ENCODE data around the gene UPK2. TPM values are rescaled to one million over a fixed set of nuclear protein-coding genes. Genes with fewer than 3 reads are reported as not detected.

UPK2 gene
- polyA plus RNA-seq, 4 donors = 0.74 to 47.4 (median 26.7) TPM

DNA sequence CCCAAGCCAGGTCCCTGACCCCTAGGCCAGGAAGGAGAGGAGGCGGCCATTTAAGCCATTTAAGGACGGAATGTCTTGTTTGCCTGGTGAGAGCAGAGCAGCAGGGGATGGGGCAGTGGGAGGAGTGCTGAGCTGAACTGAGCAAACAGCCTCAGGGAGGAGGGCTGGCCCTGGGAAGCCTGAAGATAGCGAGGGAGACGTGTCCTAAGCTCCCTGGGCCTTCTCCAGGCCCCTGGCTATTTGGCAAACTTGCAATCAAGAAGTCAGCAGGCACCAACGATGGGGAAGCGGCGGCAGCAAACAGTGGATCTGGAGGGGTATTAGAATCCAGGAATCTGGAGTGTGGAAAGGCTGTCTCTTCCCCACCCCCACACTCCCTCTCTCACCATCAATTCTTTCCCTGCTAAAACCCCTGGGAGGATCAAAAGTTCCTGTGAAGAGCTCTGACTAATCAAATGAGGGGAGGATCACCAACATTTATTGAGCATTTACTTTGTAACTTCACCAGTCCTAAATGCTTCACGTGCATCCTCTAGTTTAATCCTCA is 39.2 kb upstream of the UPK2 start:
- no peak for DNase-seq (ENCODE audit: low read depth in 4 of 4, low spot score in 3 of 4)

DNA sequence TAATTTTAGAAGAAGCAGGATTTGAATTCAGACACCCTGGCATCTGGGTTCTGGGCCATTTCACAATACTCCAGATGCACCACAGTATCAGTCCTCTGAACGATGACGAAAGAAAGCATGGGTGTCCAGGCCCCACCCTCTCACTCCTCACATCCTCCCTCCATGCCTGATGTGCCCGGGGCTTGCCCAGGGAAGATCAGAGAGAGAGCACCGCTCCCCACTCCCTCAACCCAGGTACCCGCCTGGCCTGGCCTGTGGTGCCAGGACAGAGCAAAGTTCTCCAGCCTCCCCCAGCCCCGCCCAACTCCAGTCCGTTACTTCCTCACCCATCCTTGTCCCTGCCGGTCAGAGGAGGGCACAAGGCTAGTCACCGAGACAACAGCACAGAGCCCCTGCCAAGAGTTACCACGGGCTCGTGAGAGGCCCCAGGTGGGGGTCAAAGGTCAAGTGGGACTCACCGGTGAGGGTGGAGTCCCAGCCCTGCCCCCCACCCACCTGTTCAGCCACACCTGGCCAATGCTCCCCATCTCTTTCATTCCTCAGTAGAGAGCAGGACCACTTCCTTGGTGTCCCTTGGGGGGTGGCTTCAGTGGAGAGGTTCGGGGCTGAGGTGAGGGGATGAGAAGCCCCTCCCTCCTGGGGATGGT is 38.5 kb upstream of the UPK2 start:
- DNase-seq (ENCODE audit: low read depth in 4 of 4, low spot score in 3 of 4) = no peak

DNA sequence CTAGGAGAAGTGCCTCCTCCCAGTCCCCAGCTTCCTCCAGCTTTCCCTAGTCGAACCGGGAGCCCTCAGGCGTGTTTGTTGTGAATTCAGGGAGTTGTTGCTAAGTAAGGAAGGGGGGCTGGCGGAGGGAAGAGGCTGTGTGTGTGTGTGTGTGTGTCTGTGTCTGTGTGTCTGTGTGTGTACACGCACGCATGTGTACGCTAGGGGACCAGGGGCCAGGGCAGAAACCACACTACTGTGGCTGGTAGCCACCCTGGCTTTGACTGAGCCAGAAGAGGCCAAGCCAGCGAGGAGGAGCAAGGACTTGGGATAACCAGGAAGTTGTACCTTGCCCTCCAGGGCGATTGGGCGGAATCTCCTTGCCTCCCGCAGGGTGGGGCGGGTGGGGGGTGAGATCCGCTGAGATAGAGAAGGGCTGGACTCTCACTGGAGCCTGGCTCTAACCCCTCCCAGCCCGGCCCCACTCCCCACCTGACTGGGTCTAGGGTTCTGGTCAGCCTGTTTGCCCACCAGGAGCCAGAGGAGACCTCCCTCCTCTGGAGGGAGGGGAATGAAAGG is 37.9 kb upstream of the UPK2 start:
- DNase-seq (ENCODE audit: low read depth in 4 of 4, low spot score in 3 of 4) = no peak

DNA sequence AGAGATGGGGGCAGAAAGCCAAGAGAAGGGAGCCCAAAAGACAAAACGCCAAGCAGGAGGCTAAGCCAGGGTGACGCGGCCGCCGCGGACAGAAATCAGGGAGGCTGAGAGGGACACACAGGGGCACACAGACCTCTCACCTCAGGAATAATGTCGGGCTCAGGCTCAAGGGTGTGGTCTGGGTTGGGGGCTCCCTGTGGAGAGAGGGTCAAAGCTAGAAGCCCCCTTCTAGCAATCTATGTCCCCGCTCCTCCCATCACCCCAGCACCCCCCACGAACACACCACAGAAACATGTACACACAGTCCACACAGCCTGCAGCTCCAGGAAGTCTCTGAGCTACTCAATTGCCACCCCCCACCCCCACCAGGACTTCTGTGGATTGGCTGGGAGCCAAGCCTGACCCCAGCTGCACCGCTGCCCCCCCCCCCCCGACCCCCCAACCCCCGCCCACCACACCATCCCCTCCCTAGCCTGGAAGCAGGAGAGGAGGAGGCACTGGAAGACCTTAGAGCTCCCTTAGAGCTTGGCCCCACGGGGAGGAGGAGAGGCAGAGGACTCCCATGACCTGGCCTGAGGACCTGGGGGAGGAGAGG is 37.3 kb upstream of the UPK2 start:
- DNase-seq (ENCODE audit: low read depth in 4 of 4, low spot score in 3 of 4) = no peak

DNA sequence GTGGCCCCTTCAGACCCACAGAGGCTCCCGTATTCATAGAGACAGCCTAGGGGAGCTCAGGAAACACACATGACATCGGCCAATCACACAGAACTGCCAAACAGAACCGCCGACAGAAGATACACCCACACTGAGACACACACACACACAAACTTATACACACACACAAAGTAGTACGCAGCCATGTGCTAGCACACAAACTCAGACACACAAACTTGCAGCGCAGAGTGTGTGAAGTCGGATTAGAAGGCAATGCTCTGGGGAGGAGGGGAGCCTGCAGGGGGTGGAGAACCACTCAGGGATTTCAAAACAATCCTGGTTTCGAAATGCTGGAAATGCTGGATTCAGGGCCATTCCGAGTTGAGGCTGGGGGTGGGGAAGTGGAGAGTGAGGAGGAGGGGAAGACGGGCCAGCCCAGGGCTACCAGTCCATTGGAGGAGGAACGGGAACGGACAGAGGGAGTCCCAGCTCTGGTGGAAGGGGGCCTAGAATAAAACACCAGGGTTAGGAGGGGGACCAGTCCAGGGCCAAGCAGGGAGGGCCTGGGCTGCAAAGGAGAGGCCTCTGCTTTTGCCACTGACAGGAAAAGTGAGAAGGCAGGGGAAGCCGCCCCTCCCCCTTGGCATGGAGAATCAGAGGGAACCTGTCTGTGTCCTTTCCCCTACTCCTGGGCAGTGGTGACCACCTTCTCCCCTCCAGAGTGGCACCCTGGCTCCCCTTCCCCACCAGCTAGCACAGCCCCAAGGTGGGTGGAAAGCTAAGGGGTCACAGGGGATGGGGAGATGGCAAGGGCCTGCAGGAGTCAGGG is 34.8 kb upstream of the UPK2 start:
- DNase-seq (ENCODE audit: low read depth in 4 of 4, low spot score in 3 of 4) = no peak

DNA sequence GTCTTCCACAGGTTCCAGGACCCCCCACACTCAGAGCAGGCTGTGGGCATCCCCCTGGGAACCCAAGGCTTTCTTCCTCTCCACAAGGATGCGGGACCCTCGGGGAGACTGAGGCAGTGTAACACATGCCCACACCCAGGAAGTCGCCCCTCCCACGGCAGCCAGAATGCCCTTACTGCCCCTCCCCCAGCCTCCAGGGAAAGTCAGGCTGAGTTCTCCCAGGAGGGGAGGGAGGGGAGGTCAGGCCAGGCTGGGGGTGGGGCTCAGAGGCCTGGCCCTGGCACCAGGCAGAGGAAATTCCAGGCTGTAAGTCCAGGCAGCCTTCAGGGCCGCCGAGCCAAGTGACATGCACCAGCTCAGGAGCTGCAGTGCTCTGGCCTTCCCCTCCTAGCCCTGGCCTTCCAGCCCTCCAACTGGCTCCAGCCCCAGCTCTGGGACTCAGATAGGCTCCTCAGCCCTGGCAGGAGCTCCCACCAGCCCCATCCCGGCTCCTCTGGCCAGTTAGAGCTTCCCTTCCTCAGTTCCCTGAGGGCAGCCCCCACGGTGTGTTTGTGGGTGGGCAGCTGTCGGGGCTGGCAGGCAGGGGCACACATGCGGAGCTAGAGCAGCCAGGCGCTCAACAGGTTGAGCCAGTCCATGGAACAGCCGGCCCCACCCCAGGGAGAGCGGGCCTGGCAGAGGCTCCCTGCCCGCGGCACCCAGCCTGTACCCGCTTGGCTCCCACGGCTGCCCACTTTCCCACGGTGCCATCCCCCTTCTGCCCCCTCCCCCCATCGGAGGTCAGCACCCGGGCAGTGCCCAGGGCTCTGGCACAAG is 34.0 kb upstream of the UPK2 start:
- no peak for DNase-seq (ENCODE audit: low read depth in 4 of 4, low spot score in 3 of 4)

DNA sequence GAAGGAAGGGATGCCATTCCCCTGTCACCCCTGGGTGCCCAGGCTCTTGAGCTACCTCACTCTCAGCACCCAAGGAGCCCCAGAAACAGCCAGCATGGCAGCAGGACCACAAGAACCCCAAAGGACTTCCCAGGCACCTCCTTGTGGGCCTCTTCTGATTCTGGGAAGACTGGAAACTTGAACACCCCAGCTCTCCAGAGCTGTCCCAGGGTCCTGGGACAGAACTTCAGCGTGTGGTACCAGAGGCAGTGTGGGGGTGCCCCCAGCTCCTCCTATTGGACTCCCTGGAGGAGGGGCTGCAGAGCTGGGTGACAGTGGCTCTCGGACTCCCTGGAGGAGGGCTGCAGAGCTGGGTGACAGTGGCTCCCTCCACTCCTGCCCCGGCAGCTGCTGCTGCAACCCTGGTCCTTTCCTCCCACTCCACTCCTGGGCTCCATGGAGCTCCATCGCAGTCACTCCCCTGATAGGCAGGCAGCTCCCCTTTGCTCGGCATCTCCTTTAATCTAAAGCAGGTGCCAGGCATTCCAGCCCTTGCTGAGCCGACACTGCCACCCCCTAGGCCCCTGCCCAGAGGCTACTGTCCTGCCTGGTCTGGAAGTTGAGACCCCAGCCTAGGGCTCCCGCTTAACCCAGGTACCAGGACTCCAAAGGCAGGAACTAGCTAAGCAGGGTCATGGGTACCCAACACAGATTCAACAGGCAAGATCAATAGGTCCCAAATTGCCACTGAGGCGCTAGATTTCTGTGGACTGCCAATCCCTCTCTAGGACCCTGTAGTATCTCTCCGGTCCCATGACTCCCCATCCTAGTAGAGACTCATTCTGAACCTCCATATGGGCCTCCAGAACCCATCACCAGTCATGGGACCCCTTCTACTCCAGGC is 33.1 kb upstream of the UPK2 start:
- DNase-seq (ENCODE audit: low read depth in 4 of 4, low spot score in 3 of 4) = no peak

DNA sequence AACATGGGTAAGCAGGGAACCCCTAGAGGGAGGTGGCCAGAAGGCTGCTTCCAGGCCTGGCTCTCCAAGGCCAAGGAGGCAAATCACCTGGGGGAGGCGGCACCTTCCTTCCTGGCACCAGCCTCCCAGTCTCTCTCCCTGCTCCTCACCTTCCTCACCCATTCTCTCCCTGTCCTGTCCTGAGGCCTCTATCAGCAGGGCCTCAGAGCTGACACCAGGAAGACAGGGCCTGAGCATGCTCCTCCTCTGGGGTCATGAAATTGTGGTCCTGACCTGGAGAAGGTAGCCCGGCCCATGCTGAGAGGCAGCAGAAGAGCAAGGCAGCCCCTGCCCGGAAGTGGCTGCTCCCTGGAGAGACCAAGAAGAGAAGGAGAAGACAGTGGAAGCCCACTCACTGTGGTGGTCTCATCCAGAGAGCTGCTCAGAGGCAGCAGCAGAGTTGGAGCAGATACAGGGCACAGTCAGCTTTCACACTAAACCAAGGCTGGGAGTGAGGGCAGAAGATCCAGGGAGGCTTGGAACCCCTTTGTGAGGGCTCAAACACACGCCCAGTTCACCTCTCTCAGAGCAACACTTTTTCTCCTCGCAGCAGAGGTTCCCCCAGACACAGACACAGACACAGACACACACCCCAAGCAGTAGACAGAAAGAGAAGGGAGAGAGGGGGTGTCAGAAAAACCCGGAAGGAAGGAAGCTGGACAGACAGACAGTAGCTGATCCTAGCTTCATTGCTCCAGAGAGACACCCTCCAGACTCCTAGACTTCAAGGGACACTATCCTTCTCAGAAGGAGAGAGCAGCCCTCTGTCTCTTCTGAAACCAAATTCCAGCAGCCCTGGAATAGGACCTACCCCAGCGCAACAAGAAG is 32.1 kb upstream of the UPK2 start:
- DNase-seq (ENCODE audit: low read depth in 4 of 4, low spot score in 3 of 4) = no peak

DNA sequence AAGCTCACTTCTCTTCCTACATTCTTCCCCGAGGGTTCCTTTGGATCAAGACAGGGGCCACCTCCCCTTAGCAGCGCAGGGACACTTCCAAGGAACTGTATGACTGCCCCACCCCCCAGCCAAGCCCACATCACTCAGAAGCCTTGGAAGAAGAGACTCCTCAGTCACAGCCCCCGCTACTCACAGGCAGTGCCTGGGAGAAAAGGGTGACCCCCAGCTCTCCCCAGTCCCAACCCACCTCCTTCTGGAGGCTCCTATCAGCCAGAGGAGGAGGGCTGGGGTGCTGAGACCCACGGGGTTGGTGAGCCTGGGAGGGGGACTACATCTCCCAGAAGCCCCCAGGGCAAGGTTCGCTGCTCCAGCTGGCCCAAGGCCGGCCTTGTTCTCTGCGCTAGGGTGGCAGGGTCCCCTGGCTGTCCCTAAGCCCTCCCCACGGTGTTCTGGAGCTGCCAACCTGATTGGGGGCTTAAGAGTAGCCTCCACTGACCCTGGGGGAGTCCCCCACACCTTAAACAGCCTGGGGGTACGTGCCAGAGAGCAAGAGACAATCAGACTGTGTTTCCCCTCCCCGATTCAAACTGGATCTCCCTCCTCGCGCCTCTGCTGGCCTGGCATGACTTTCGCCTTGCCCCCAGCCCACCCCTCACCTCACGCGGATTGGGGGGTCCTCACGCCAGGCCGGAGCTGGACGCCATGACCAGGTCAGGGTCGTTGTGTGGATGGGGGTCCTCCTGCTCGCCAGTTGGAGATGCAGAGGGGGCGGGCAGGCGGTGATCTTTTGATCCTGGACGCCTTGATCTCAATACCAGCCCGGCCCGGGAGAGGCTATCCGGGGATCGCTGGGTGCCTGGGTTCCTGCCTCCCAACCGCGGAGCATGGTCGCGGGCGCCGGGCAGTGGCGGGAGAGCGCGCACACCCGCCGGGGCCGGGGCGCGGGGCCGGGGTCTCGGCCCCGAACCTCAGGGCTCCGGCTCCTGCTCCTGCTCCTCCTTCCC is 31.2 kb upstream of the UPK2 start:
- DNase-seq (ENCODE audit: low read depth in 4 of 4, low spot score in 3 of 4) = no peak

DNA sequence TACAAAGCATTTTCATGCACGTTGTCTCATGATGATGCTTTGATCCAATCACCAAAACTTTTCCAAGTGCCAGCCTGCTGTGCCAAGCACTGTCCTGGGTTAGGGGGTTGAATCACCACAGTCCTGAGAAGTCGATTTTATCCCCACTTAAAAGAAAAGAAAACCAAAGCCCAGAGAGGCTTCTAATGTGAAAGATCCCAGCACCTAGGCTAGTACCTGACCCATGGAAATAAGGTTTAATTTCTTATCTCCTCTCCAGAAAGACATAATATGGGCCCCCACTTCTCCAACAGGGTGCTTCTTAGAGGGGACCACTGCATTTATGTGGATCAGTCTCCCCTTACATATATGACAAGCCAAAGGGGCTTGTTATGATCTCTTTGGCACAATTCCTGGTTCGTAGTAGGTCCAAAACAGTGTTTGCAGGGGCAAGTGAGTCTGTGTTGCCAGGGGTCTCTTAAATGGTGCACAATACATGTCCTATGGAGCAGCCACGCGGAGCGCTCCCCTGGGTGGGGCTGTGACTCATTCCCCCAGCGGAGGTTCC is 28.5 kb upstream of the UPK2 start:
- no peak for DNase-seq (ENCODE audit: low read depth in 4 of 4, low spot score in 3 of 4)

DNA sequence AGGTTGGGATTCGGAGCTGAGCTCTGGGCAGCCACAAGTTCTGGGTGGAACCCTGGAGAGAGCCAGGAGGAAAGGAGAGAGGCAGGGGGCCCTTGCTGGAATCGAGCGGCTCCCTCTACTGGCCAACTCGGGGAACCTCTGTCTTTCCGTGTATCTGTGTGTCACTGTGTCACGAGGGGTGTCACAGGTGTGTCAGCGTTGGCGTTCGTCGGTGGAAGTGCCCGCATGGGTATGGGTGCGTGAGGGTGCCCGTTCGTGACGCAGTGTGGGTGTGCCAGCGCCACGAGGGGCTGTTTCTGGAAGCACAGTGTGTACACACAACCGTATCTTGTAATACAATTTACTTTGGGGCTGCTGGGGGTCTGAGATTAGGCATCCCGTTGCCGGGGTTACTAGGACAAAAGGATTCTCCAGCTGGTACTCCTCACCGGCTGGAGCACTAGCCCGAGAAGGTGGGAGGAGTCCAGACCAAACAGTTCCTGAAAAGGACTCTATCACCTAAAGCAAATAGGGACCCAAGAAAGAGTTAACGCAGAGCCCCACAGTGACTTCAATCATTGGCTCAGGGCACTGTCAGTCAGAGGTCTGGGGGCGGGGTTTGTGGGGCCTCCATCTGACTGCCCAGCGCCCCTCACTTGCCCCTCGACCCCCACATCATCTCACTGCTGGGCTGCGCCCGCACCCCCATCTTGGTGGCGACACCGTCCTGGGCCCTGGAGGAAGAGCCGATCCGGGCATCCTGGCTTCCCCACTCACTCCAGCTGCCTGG is 27.8 kb upstream of the UPK2 start:
- DNase-seq (ENCODE audit: low read depth in 4 of 4, low spot score in 3 of 4) = peak; percentile 89 to 92 (median 91)

DNA sequence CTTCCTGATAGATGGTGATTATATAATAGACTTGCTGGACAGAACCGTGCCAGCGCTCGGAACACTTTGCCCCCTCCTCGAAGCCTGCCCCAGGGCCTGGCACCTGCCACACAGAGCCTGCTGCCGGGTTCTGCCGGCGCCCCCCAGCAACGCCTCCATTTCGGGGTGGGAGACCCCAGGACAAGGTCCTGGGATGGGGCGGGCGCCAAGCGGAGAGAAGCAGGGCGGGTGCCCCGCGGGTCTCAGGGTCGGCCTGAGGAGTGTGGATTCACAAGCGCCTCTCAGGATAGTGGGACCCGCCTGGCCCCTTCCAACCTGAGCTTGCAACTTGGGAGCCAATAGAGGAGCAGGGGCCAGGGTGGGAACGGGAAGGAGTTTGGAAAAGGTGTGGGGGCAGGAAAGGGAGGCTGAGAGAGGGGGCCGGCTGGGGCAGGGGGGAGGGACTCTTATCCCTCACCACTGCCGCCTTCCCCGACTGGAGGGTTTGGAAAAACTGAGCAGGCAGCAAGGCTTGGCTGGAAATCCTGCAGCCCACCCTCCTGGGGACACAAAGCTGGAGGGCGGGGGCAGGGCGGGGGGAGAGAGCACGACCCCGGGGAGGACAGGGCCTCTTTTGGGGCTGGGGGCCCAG is 27.1 kb upstream of the UPK2 start:
- no peak for DNase-seq (ENCODE audit: low read depth in 4 of 4, low spot score in 3 of 4)

DNA sequence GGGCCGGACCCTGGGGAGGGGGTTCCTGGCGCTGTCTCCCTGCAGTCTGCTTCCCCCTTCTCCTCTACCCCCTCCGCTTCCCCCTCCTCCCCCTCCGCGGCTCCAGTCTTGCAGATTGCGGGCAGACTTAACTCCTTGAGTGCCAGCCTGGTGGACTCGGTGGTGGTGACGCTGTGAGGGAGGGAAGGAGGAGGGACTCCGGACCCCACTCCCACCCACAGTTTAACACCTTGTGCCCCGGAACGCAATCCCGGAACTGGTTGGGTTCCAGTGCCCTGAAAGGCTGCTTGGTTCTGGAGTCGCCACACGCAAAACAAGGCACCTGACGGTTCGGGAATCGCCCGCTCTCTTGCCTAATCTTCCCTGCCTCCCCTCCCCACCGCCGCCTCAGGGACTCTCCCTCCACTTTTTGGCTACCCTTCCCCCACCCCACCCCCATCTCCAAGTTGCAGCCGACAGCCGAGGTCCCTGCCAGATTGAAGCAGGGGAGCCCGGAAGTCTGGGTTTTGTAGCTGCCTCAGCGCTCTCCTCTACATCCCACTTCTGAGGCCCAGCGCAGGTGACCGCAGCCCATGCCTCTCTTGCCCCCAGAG is 26.5 kb upstream of the UPK2 start:
- peak in 3 of 4 donors; percentile 86 to 93 (median 91) for DNase-seq (ENCODE audit: low read depth in 4 of 4, low spot score in 3 of 4)

DNA sequence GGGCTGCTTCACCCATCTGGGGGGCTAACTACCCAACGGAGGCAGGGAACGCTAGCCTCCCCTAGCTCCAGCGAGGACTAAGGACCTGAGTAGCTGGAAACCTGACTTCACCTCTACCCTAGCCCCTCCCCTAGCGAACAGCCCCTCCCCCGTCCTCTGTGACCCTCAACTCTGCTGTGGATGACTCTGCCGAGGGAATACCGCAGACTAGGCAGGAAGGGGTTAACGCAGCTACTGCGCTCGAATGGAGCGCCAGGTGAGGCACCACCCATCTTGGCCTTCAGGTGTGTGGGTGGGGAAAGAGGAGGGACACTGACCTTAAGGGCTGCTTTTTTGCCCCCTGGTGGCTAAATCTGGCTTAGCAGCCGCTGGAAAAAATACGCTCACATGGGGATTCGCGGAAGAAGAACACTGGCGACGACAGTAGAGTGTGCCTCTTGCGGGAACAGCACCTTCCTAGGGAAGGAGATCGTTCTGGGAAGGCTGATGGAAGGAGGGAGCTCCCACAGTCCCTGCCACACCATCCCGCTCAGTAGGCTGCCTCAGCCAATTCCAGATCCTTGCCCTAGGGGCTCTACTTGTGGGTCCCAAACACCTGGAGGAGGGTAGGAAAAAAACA is 25.9 kb upstream of the UPK2 start:
- DNase-seq (ENCODE audit: low read depth in 4 of 4, low spot score in 3 of 4) = peak in 2 of 4 donors; percentile 89 to 90

DNA sequence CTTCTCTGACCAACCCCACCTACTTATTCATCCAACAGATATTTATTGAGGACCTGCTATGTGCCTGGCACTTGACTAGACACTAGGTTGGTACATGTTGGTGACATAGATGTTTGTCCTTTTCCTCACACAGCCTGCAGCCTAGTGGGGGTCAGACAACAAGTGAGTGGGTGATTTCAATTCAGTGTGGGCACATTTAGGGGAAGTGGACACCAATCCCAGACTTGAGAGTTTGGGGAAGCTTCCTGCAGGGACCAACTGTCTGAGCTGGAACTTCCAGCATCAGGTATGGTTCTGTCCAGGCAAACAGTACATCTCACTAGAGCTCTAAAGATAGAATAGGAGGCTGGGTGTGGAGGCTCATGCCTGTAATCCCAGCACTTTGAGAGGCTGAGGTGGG is 24.5 kb upstream of the UPK2 start:
- no peak for DNase-seq (ENCODE audit: low read depth in 4 of 4, low spot score in 3 of 4)
